Stimulated activated CD8-positive, alpha-beta memory T cell treated with anti-CD3 and anti-CD28 coated beads, Interleukin-4, amount 100 ng/mL, for 48 hours (primary cell): Measurements from ENCODE around the gene ADAM17.

ENCODE experiments used
- DNase-seq: peaks from one replicate; pipeline ENCODE4 v3.0.0-alpha.2; 2020

ADAM17 gene

GRCh38 chr2:9463698-9464034, 92.0 kb downstream of the ADAM17 start:
- DNase-seq, result peak; percentile 39

- DNase-seq, result no peak
Observed at GRCh38 chr2:9462886-9463697, 92.5 kb downstream of the ADAM17 start.

- no peak for DNase-seq
Observed at GRCh38 chr2:9462313-9462712, 93.3 kb downstream of the ADAM17 start.

- DNase-seq, result no peak
Observed at GRCh38 chr2:9461079-9461478, 94.6 kb downstream of the ADAM17 start.

- no peak for DNase-seq
Observed at GRCh38 chr2:9460441-9461017, 95.1 kb downstream of the ADAM17 start.

GRCh38 chr2:9451231-9451630, 104.4 kb downstream of the ADAM17 start:
- no peak for DNase-seq

GRCh38 chr2:9445089-9445488, 110.5 kb downstream of the ADAM17 start:
- no peak for DNase-seq

- no peak for DNase-seq
Observed at GRCh38 chr2:9443526-9443925, 112.1 kb downstream of the ADAM17 start.

- DNase-seq, result no peak
Observed at GRCh38 chr2:9441556-9441955, 114.1 kb downstream of the ADAM17 start.

GRCh38 chr2:9440058-9440727, 115.4 kb downstream of the ADAM17 start:
- DNase-seq, result no peak

GRCh38 chr2:9439536-9439935, 116.1 kb downstream of the ADAM17 start:
- no peak for DNase-seq
